PC-3 (cell line): ENCODE results near the gene UQCRQ.

ENCODE experiments used
- CTCF ChIP-seq: fragments of 300-600 bp; sonication (generic); conservative IDR thresholded peaks from 2 replicates; pipeline ENCODE4 v1.5.1; 2017; ENCODE audit warnings: antibody characterized with exemption, low read depth, mild to moderate bottlenecking, low read length
- EZH2 ChIP-seq: fragments of 300-600 bp; sonication (generic); IDR thresholded peaks from one replicate; pipeline ENCODE4 v1.6.1; 2017; ENCODE audit warnings: antibody characterized with exemption, mild to moderate bottlenecking, low read length; ENCODE audit not compliant: unreplicated experiment
- EZH2phosphoT487 ChIP-seq: fragments of 300-600 bp; sonication (generic); IDR thresholded peaks from 2 replicates; pipeline ENCODE4 v1.6.1; 2018; ENCODE audit warnings: mild to moderate bottlenecking, antibody characterized with exemption, low read length, borderline replicate concordance

DNA sequence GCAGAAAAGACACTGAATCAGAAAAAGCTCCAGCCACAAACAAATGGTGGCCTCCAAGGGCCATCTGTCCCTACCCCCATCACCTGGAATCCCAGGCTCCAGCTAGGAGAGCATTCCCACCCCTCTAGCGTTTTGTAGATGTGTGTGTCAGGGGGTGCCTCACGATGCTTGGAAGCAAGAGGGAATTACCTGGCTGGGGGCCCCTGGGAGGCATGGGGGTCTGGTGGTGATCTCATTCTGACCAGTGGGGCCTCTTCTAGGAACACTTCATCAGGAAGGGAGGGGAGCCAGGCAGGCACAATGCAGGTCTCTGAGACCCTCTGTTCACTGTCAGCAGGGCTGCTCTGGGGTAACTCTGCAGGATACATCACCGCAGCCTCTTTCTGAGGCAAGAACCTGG is 42.0 kb upstream of the UQCRQ start:
- TF ChIP-seq CTCF (no peak), EZH2 (no peak), EZH2phosphoT487 (no peak)
